Prostate gland (tissue), 2 donors: ENCODE data around the gene OR14K1. TPM values are rescaled to one million over a fixed set of nuclear protein-coding genes. Genes with fewer than 3 reads are reported as not detected.
"Not testable (repeated sequence)": the region's sequence is repeated elsewhere in the genome, so short reads cannot be mapped to it uniquely, and the experiment has no call there.

Experiments
- DNase-seq: peaks from one replicate; pipeline ENCODE4 v3.0.0-alpha.2; 2019; ENCODE audit warnings: low spot score
- H3K27ac ChIP-seq, 2 donors: fragments of 200-600 bp; sonication (generic); 2 replicates each; pipeline ENCODE4 v1.5.1; 2017 to 2019
- H3K27me3 ChIP-seq: fragments of 200-600 bp; sonication (generic); replicated peaks from 2 replicates; pipeline ENCODE4 v1.5.1; 2019; ENCODE audit not compliant: insufficient read depth
- H3K36me3 ChIP-seq, 2 donors: fragments of 200-600 bp; sonication (generic); 1 replicate in 1 of 2; 2 replicates in 1 of 2; pipeline versions ENCODE4 v1.5.1 to v1.8.1; 2017 to 2019
- H3K4me1 ChIP-seq: fragments of 200-600 bp; sonication (generic); replicated peaks from 2 replicates; pipeline ENCODE4 v1.5.1; 2019
- H3K4me3 ChIP-seq, 2 donors: fragments of 200-600 bp; sonication (generic); 2 replicates each; pipeline ENCODE4 v1.5.1; 2017 to 2019
- H3K9me3 ChIP-seq: fragments of 200-600 bp; sonication (generic); 2 replicates; pipeline ENCODE4 v1.5.1; 2017
- CTCF ChIP-seq, 4 experiments: fragments of 200-600 bp in 2 of 4; fragments of 450-650 bp in 2 of 4; sonication (generic) in 2 of 4; IDR thresholded peaks; 1 replicate in 3 of 4; 2 replicates in 1 of 4; pipeline ENCODE4 v1.5.1; 2016 to 2019; ENCODE audit warnings: antibody characterized with exemption in 4 of 4, mild to moderate bottlenecking in 2 of 4, moderate library complexity in 2 of 4
- POLR2A ChIP-seq: fragments of 450-650 bp; IDR thresholded peaks from one replicate; pipeline ENCODE4 v1.6.1; 2016; ENCODE audit warnings: antibody characterized with exemption, mild to moderate bottlenecking
- POLR2AphosphoS5 ChIP-seq: sonication (generic); formaldehyde crosslinking; IDR thresholded peaks from one replicate; pipeline ENCODE4 v1.6.1; 2017; ENCODE audit warnings: antibody characterized with exemption
- WGBS: methylation state at CpG from one replicate; pipeline ENCODE4 v1.1.5; 2018; 5-methylcytosine and 5-hydroxymethylcytosine counted together
- intact Hi-C: fragments of 100-400 bp; cut with DNase I; formaldehyde crosslinking; loops from one replicate; pipeline ENCODE4 v1.14.2; 2022
- total RNA-seq, 2 donors: library from RNA; depleted of rRNA; stranded (reverse); fragments of >200 nt; gene quantifications; one replicate each; pipeline ENCODE4 v1.1.0, GENCODE V29; 2016

OR14K1 gene
- total RNA-seq, 2 donors from 2014 or later: 0.91 TPM; not detected in 1

- Histone ChIP-seq H3K27ac (no peak within 1 kb of the TSS), H3K27me3 (no peaks in the 10 kb centered on the region), H3K36me3 (no peaks in the 10 kb centered on the region), H3K4me3 (no peak within 1 kb of the TSS), H3K9me3 (no peaks in the 10 kb centered on the region), H3K4me1 (no peaks in the 10 kb centered on the region)
- TF ChIP-seq POLR2A (no peak), POLR2AphosphoS5 (no peak), CTCF (IDR thresholded peaks at IDR 0.05) (no peak)
- no peak for DNase-seq
- intact Hi-C loops: no loop called here
- 92% methylated on average over 2 of the region's 2 CpGs for WGBS
These were observed 9.6 kb downstream of the OR14K1 start, which contains the start of gene OR14A2 for GRCh38 chr1:247748041-247748440. OR14A2 (minus strand) TSS chr1:247748141.

- intact Hi-C loops: no loop called here
- Histone ChIP-seq H3K27ac (no peak overlapping the region), H3K4me3 (no peak overlapping the region), H3K27me3 (no peaks in the 10 kb centered on the region), H3K4me1 (no peaks in the 10 kb centered on the region), H3K9me3 (no peaks in the 10 kb centered on the region), H3K36me3 (no peaks in the 10 kb centered on the region)
- WGBS: 90% methylated on average over 1 of the region's 1 CpG
- no peak for TF ChIP-seq POLR2A
- TF ChIP-seq POLR2AphosphoS5: no peak
- no peak for TF ChIP-seq CTCF (IDR thresholded peaks at IDR 0.05)
- DNase-seq: no peak
These were observed 11.5 kb downstream of the OR14K1 start for GRCh38 chr1:247749870-247750269.

- H3K4me1 ChIP-seq, H3K27me3 ChIP-seq, DNase-seq, intact Hi-C loops, H3K9me3 ChIP-seq, H3K4me3 ChIP-seq, H3K27ac ChIP-seq, H3K36me3 ChIP-seq: not testable (repeated sequence)
- WGBS: 86% methylated on average over 1 of the region's 1 CpG
These were observed 15.9 kb downstream of the OR14K1 start for GRCh38 chr1:247754311-247754710.

- WGBS: 96% methylated on average over 3 of the region's 3 CpGs
- intact Hi-C loops: no loop called here
These were observed 22.0 kb downstream of the OR14K1 start, which contains the start of gene OR1C1 for GRCh38 chr1:247760456-247760855. OR1C1 (minus strand) TSS chr1:247760556; CDS start chr1:247758406, 2,150 bp downstream.

GRCh38 chr1:247769603-247770002 is 31.2 kb downstream of the OR14K1 start:
- no peaks in the 10 kb centered on the region for H3K9me3 ChIP-seq
- H3K27ac ChIP-seq: no peak overlapping the region
- H3K4me1 ChIP-seq: no peaks in the 10 kb centered on the region
- no peaks in the 10 kb centered on the region for H3K36me3 ChIP-seq
- H3K27me3 ChIP-seq: no peaks in the 10 kb centered on the region
- H3K4me3 ChIP-seq: no peak overlapping the region
- TF ChIP-seq POLR2A (no peak), CTCF (IDR thresholded peaks at IDR 0.05) (no peak), POLR2AphosphoS5 (no peak)
- no peak for DNase-seq
- intact Hi-C loops: no loop called here

More at GRCh38 chr1:247760456-247760855, 22.0 kb downstream of the OR14K1 start, which contains the start of gene OR1C1:
- Histone ChIP-seq H3K4me1 (no peaks in the 10 kb centered on the region), H3K4me3 (no peak within 1 kb of the TSS), H3K27me3 (no peaks in the 10 kb centered on the region), H3K27ac (no peak within 1 kb of the TSS), H3K9me3 (no peaks in the 10 kb centered on the region), H3K36me3 (no peaks in the 10 kb centered on the region)
- no peak for DNase-seq
- TF ChIP-seq POLR2AphosphoS5: no peak
- TF ChIP-seq POLR2A: no peak
- TF ChIP-seq CTCF (IDR thresholded peaks at IDR 0.05): no peak

Other genes with a start within 250 kb of the OR14K1 start
- under 1 TPM in 1 of 2 donors, not detected in 1; 0.45 TPM for gene OR2C3, start 202.2 kb upstream of the OR14K1 start, total RNA-seq
- 1 to 10 TPM; 1.2 to 1.5 TPM for gene GCSAML, start 189.5 kb upstream of the OR14K1 start, total RNA-seq
- not detected for gene OR2G2, start 150.3 kb upstream of the OR14K1 start, total RNA-seq
- gene OR2G3, start 133.0 kb upstream of the OR14K1 start, total RNA-seq: not detected
- gene OR13G1, start 58.9 kb upstream of the OR14K1 start, total RNA-seq: not detected
- gene OR6F1, start 22.0 kb upstream of the OR14K1 start, total RNA-seq: not detected
- not detected for gene OR14A2, start 9.5 kb downstream of the OR14K1 start, total RNA-seq
- not detected for gene OR1C1, start 21.9 kb downstream of the OR14K1 start, total RNA-seq
- not detected for gene OR14A16, start 85.5 kb downstream of the OR14K1 start, total RNA-seq
- not detected for gene OR11L1, start 103.3 kb downstream of the OR14K1 start, total RNA-seq
- 1 to 10 TPM in 1 of 2 donors, under 1 TPM in 1; 0.36 to 9.6 TPM for gene TRIM58, start 118.6 kb downstream of the OR14K1 start, total RNA-seq
- 1 to 10 TPM in 1 of 2 donors, under 1 TPM in 1; 0.23 to 2.4 TPM for gene OR2W3, start 157.0 kb downstream of the OR14K1 start, total RNA-seq
- gene OR2T8, start 181.6 kb downstream of the OR14K1 start, total RNA-seq: not detected
- gene OR2AJ1, start 186.3 kb downstream of the OR14K1 start, total RNA-seq: not detected
- gene OR2L8, start 210.2 kb downstream of the OR14K1 start, total RNA-seq: 1 to 10 TPM in 1 of 2 donors, not detected in 1; 2.4 TPM
- not detected for gene OR2AK2, start 226.6 kb downstream of the OR14K1 start, total RNA-seq